H4 (cell line): ENCODE results near the gene CAVIN1. TPM values are rescaled to one million over a fixed set of nuclear protein-coding genes. Genes with fewer than 3 reads are reported as not detected.
"Not testable (repeated sequence)": the region's sequence is repeated elsewhere in the genome, so short reads cannot be mapped to it uniquely, and the experiment has no call there.

Source experiments
- DNase-seq: peaks from one replicate; pipeline ENCODE4 v3.0.0-alpha.2; 2015; ENCODE audit warnings: low spot score
- total RNA-seq: library from RNA; depleted of rRNA; stranded (reverse); fragments of >200 nt; shearing (Covaris generic); gene quantifications from 2 replicates; pipeline ENCODE4 v1.2.3, GENCODE V29; 2014

CAVIN1 gene
- total RNA-seq, 1 experiment from 2014 or later = 53.8 TPM

- peak; percentile 43 for DNase-seq
Observed at GRCh38 chr17:42405963-42406495, 17.0 kb downstream of the CAVIN1 start.

GRCh38 chr17:42405076-42405475 is 18.0 kb downstream of the CAVIN1 start:
- no peak for DNase-seq

- no peak for DNase-seq
Observed at GRCh38 chr17:42404326-42405055, 18.6 kb downstream of the CAVIN1 start.

- no peak for DNase-seq
Observed at GRCh38 chr17:42403150-42403549, 19.9 kb downstream of the CAVIN1 start.

- DNase-seq = no peak
Observed at GRCh38 chr17:42402117-42402516, 20.9 kb downstream of the CAVIN1 start.

DNA sequence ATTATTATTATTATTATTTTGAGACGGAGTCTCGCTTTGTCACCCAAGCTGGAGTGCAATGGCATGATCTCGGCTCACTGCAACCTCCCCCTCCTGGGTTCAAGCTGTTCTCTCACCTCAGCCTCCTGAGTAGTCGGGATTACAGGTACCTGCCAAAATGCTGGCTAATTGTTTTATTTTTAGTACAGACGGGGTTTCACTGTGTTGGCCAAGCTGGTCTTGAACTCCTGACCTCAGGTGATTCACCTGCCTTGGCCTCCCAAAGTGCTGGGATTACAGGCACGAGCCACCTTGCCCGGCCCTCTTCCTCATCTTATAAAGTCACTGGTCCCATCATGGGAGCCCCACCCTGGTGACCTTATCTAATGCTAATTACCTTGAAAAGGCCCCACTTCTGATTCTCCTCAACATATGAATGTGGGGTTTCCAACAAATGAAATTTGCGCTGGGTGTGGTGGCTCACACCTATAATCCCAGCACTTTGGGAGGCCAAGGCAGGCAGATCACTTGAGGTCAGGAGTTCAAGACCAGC is 22.1 kb downstream of the CAVIN1 start:
- not testable (repeated sequence) for DNase-seq

DNA sequence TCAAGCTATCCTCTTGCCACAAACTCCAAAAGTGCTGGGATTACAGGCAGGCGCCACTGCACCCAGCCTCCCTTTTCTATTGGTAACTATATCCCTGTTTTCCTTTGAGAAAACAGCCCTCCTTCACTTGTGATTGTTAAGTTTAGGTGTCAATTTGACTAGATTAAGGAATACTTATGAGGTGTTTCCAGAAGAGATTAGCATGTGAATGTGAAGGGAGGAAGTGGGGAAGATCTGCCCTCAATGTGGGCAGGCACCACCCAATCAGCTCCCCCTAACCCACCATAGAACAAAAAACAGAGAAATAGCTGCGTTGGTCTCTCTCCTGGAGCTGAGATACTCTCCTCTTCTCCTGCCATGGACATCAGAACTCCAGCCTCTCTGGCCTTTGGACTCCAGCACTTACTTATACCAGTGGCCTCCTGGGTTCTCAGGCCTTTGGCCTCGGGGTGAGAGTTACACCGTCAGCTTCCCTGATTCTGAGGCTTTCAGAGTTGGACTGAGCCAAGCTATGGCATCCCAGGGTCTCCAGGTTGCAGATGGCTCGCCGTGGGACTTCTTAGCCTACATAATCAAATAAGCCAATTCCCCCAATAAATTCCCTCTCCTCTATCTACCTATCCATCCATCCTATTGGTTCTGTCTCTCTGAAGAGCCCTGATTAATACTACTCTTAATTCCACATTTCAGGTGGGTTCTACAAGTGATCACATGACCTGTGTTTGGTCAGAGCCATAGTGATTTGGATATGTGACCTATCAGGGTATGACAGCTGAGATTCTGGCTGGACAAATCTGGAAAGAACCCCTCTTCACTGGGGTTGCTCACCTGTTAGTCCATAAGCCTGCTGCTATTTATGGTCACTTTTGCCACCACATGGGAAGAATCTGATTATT is 22.9 kb downstream of the CAVIN1 start:
- no peak for DNase-seq

- no peak for DNase-seq
Observed at GRCh38 chr17:42399121-42399520, 23.9 kb downstream of the CAVIN1 start.

DNA sequence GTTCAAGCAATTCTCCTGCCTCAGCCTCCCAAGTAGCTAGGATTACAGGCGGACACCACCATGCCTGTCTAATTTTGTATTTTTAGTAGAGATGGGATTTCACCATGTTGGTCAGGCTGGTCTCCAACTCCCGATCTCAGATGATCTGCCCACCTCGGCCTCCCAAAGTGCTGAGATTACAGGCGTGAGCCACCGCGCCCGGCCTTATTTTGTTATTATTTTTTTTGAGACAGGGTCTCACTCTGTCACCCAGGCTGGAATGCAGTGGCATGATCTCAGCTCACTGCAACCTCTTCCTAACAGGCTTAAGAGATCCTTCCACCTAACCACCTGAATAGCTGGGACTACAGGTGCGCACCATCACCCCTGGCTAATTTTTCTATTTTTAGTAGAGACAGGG is 27.5 kb downstream of the CAVIN1 start:
- DNase-seq = not testable (repeated sequence)

GRCh38 chr17:42394838-42395237 is 28.2 kb downstream of the CAVIN1 start:
- DNase-seq = no peak

GRCh38 chr17:42392692-42393415 is 30.2 kb downstream of the CAVIN1 start:
- no peak for DNase-seq

- not testable (repeated sequence) for DNase-seq
Observed at GRCh38 chr17:42391439-42391838, 31.6 kb downstream of the CAVIN1 start.

DNA sequence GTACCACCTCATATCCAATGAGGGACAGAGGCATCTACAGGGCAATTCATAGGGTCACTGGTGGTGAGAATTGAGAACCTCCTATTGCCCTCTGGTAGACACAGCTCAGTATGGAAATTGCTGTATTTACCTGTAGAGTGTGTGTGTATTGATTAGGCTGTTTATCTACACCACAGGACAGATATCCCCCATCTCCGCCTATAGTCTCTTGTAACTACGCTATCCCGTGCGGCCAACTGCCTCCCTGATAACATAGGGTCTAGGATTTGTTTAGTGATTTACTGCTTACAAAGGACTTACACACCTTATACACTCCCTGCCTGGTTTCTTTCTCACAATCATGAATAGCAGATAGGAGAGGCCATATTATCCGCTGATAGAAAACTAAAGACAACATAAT is 33.2 kb downstream of the CAVIN1 start:
- DNase-seq = no peak

- no peak for DNase-seq
Observed at GRCh38 chr17:42389135-42389417, 34.0 kb downstream of the CAVIN1 start.

- DNase-seq = peak; percentile 100
Observed at GRCh38 chr17:42388381-42389134, 34.5 kb downstream of the CAVIN1 start, which contains the start of gene STAT3. Gene STAT3, minus strand, starts transcription at chr17:42388442. Its CDS starts 39,926 bp downstream, at chr17:42348516.

GRCh38 chr17:42387661-42388380 is 35.2 kb downstream of the CAVIN1 start:
- peak; percentile 46 for DNase-seq

- peak; percentile 48 for DNase-seq
Observed at GRCh38 chr17:42386777-42387657, 36.0 kb downstream of the CAVIN1 start.

DNA sequence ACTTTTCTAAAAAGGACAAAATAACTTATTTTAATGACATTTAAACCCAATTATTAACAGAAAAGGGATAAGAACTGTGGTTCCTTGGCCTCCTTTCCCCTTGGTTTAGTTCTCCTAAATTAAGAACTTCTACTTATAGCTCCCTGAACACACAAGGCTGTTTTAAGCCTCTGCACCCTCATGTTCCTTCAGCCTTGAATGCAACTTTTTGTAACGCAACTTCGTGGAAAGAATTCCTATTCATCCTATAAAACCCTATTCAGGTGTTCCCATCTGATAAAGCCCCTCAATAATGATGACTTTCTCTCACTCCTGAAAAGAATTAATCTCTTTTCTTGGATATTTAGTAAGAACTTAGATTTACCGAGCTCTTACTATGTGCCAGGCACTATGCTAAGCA is 41.2 kb downstream of the CAVIN1 start:
- no peak for DNase-seq

DNA sequence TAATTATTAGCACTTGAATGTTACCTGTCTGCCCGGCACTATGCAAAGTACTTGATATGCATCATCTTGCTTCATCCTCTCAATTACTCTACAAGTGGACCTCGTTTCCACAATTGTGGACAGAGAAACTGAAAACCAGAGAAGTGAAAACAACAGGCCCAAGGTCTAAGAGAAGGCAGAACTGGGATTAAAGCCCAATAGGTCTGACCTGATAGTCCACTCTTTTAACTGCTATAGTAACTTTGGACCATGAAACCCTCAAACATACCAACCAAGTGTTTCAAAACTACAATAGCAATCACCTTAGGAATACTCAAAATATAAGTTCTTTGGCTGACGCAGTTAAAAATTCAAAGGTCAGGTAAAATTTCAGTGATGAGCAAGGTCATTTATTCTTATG is 42.1 kb downstream of the CAVIN1 start:
- no peak for DNase-seq
